ENCODE results near the gene CTBP1. TPM values are rescaled to one million over a fixed set of nuclear protein-coding genes. Genes with fewer than 3 reads are reported as not detected.

Gene CTBP1
- total RNA-seq, 1 donor from 2014 or later: 171 TPM

GRCh38 chr4:1174941-1175634, 73.8 kb downstream of the CTBP1 start:
- no peak for DNase-seq (ENCODE audit: low spot score)
- H3K27ac ChIP-seq: no peak overlapping the region
- Mint-ChIP-seq H3K27ac (no peak overlapping the region), H3K4me1 (no peaks in the 10 kb centered on the region), H3K9me3 (peaks cover 4% of the 10 kb centered on the region), H3K27me3 (ENCODE audit: insufficient read depth, low read depth) (peaks cover 34% of the 10 kb centered on the region), H3K36me3 (no peaks in the 10 kb centered on the region), H3K4me3 (no peak overlapping the region)
- TF ChIP-seq CTCF (IDR thresholded peaks at IDR 0.05): no peak
- TF ChIP-seq EZH2 (IDR thresholded peaks at IDR 0.05): no peak
- no peak for TF ChIP-seq EZH2phosphoT487 (IDR thresholded peaks at IDR 0.05)
- peaks cover 6% of the 10 kb centered on the region for H3K4me1 ChIP-seq
- H3F3A ChIP-seq (ENCODE audit: low read depth): peaks cover 8% of the 10 kb centered on the region
- no peaks in the 10 kb centered on the region for H3K36me3 ChIP-seq
- H3K9me3 ChIP-seq (ENCODE audit: low read depth): peaks cover 2% of the 10 kb centered on the region
- H2AFZ ChIP-seq (replicated peaks): no peak overlapping the region
- no peak overlapping the region for H3K4me3 ChIP-seq
- no peak overlapping the region for H3K4me2 ChIP-seq
- H3K9ac ChIP-seq: no peak overlapping the region
- H4K20me1 ChIP-seq (ENCODE audit: low read depth): peaks cover 8% of the 10 kb centered on the region
- H3K79me2 ChIP-seq (ENCODE audit: low read depth): no peaks in the 10 kb centered on the region
- H3K27me3 ChIP-seq: peaks cover 49% of the 10 kb centered on the region

- Histone ChIP-seq H3K4me3 (no peak overlapping the region), H4K20me1 (ENCODE audit: low read depth) (peaks cover 13% of the 10 kb centered on the region), H3K27ac (no peak overlapping the region), H2AFZ (replicated peaks) (no peak overlapping the region), H3K27me3 (peaks cover 69% of the 10 kb centered on the region), H3K9ac (no peak overlapping the region), H3K79me2 (ENCODE audit: low read depth) (no peaks in the 10 kb centered on the region), H3K4me1 (peaks cover 6% of the 10 kb centered on the region), H3K9me3 (ENCODE audit: low read depth) (no peaks in the 10 kb centered on the region), H3F3A (ENCODE audit: low read depth) (peaks cover 8% of the 10 kb centered on the region), H3K36me3 (no peaks in the 10 kb centered on the region), H3K4me2 (peak overlapping the region; percentile 42)
- TF ChIP-seq EZH2phosphoT487 (IDR thresholded peaks at IDR 0.05) (no peak), CTCF (IDR thresholded peaks at IDR 0.05) (no peak), EZH2 (IDR thresholded peaks at IDR 0.05) (no peak)
- DNase-seq (ENCODE audit: low spot score): peak; percentile 50
- H3K27me3 Mint-ChIP-seq (ENCODE audit: insufficient read depth, low read depth): peaks cover 40% of the 10 kb centered on the region
- H3K4me1 Mint-ChIP-seq: peaks cover under 1% of the 10 kb centered on the region
- H3K9me3 Mint-ChIP-seq: no peaks in the 10 kb centered on the region
- H3K27ac Mint-ChIP-seq: no peak overlapping the region
- H3K4me3 Mint-ChIP-seq: peak overlapping the region; percentile 63
- no peaks in the 10 kb centered on the region for H3K36me3 Mint-ChIP-seq
Measured at GRCh38 chr4:1172971-1173757, 75.8 kb downstream of the CTBP1 start.

- DNase-seq (ENCODE audit: low spot score): peak; percentile 77
- no peak within 1 kb of the TSS for H3K27ac ChIP-seq
- no peaks in the 10 kb centered on the region for H3K9me3 ChIP-seq (ENCODE audit: low read depth)
- H3K4me3 ChIP-seq: peak within 1 kb of the TSS; percentile 45
- peaks cover 77% of the 10 kb centered on the region for H3K27me3 ChIP-seq
- H3K9ac ChIP-seq: no peak within 1 kb of the TSS
- Mint-ChIP-seq H3K9me3 (no peaks in the 10 kb centered on the region), H3K27ac (no peak within 1 kb of the TSS), H3K27me3 (ENCODE audit: insufficient read depth, low read depth) (peaks cover 43% of the 10 kb centered on the region), H3K4me1 (peaks cover 3% of the 10 kb centered on the region), H3K36me3 (no peaks in the 10 kb centered on the region), H3K4me3 (peak within 1 kb of the TSS; percentile 63)
- peaks cover 13% of the 10 kb centered on the region for H4K20me1 ChIP-seq (ENCODE audit: low read depth)
- no peak for TF ChIP-seq CTCF (IDR thresholded peaks at IDR 0.05)
- TF ChIP-seq EZH2phosphoT487 (IDR thresholded peaks at IDR 0.05): no peak
- peak; percentile 88 for TF ChIP-seq EZH2 (IDR thresholded peaks at IDR 0.05)
- H3K79me2 ChIP-seq (ENCODE audit: low read depth): no peaks in the 10 kb centered on the region
- peak within 1 kb of the TSS; percentile 85 for H3K4me2 ChIP-seq
- no peaks in the 10 kb centered on the region for H3K36me3 ChIP-seq
- peaks cover 11% of the 10 kb centered on the region for H3F3A ChIP-seq (ENCODE audit: low read depth)
- H3K4me1 ChIP-seq: peaks cover 10% of the 10 kb centered on the region
- peak within 1 kb of the TSS; percentile 75 for H2AFZ ChIP-seq (replicated peaks)
Measured at GRCh38 chr4:1172228-1172851, 76.6 kb downstream of the CTBP1 start, which contains the start of gene SPON2. Gene SPON2 (minus strand): TSS chr4:1172583.
